ENCODE measurements around the gene PKIG. TPM values are rescaled to one million over a fixed set of nuclear protein-coding genes. Genes with fewer than 3 reads are reported as not detected.

Gene PKIG
- total and polyA plus RNA-seq, 2 of the 8 experiments (the other 6 are each of a cell fraction or from before 2014, with no cell fraction given), result 26.7 to 34.3 TPM

DNA sequence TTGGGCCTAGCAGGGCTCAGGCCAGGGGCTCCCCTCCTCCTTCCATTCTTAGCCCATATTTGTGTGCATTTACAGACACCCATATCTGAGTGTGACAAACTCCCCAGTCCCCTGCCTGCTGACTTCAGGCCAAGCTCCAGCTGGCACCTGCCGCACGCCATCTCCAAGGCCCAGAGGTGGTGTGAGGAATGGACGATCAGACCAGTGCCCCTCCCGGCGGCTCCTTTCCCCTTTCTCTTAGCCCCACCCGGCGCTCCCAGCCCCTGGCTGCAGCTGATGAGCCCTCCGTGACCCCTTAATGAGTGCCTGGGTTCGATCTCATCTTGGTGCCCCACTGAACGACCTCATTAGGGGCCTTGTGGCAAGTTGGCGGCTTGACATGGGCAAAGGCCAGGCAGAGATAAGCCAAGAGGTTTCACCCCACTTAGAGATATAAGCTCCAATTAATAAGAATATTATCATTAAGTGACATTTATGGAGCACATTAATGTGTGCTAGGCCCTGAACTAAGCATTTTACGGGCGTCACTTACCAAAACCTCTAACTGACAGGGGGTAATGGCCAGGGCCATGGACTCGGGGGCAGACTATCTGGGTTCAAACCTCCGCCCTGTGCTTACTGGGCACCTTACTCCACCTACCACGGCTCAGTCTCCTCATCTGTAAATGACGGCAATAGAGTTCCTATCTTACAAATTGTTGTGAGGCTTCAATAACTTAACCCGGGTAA lies 51.7 kb downstream of the PKIG start:
- Histone ChIP-seq H2BK15ac (ENCODE audit: low read length) (no peak overlapping the region), H2BK5ac (ENCODE audit: low read depth, low read length) (no peak overlapping the region), H2AK5ac (ENCODE audit: low read depth, low read length) (no peak overlapping the region), H3K4me3 (ENCODE audit: extremely low read depth in 1 of 4, insufficient read depth in 2 of 4, low read depth in 3 of 4, low read length in 4 of 4) (no peak overlapping the region), H3K4me2 (ENCODE audit: insufficient read depth in 1 of 2, low read depth in 2 of 2, low read length in 2 of 2) (no peak overlapping the region), H3K14ac (ENCODE audit: insufficient read length) (no peak overlapping the region), H2BK20ac (ENCODE audit: low read length) (no peak overlapping the region), H3K27ac (ENCODE audit: low read depth, low read length) (no peak overlapping the region), H3K18ac (ENCODE audit: extremely low read depth, low read length) (no peak overlapping the region), H4K5ac (ENCODE audit: insufficient read length, low read depth, low read length) (no peak overlapping the region), H3K36me3 (ENCODE audit: control insufficient read depth in 2 of 4, insufficient read depth in 4 of 4, low read length in 3 of 4) (no peaks in the 10 kb centered on the region), H3K23me2 (ENCODE audit: low read depth, low read length) (no peaks in the 10 kb centered on the region), H3K79me1 (ENCODE audit: low read depth, low read length) (no peaks in the 10 kb centered on the region; the same call in 1 of the 2 replicates), H4K91ac (replicated peaks; ENCODE audit: insufficient read length, low read length) (no peak overlapping the region), H3K27me3 (replicated peaks in 1 of 4; ENCODE audit: control insufficient read depth in 3 of 4, extremely low read depth in 1 of 4, insufficient read depth in 3 of 4, low read length in 3 of 4) (no peaks in the 10 kb centered on the region), H4K20me1 (replicated peaks in 1 of 2; ENCODE audit: control insufficient read depth in 1 of 2, insufficient read depth in 2 of 2, low read length in 2 of 2) (no peaks in the 10 kb centered on the region), H3K23ac (ENCODE audit: insufficient read length) (no peak overlapping the region), H2BK120ac (replicated peaks; ENCODE audit: low read depth, low read length) (no peak overlapping the region), H2BK12ac (ENCODE audit: low read depth, low read length) (no peak overlapping the region), H3K9me3 (ENCODE audit: insufficient read depth in 2 of 2, low read depth in 1 of 2, low read length in 1 of 2) (no peaks in the 10 kb centered on the region), H4K8ac (ENCODE audit: extremely low read depth, insufficient read depth, low read length) (no peak overlapping the region), H3K9ac (replicated peaks in 1 of 4; ENCODE audit: extremely low read depth in 1 of 4, low read depth in 3 of 4, low read length in 3 of 4) (no peak overlapping the region), H3K79me2 (ENCODE audit: control insufficient read depth in 1 of 2, insufficient read depth in 2 of 2, low read length in 2 of 2) (no peaks in the 10 kb centered on the region), H3K56ac (replicated peaks; ENCODE audit: insufficient read length, low read depth, low read length) (no peak overlapping the region), H2AFZ (ENCODE audit: low read length) (no peak overlapping the region), H3K4me1 (replicated peaks in 1 of 4; ENCODE audit: control insufficient read depth in 3 of 4, insufficient read depth in 4 of 4, low read length in 3 of 4) (peaks cover 0 to 3% (median 0%) of the 10 kb centered on the region in 4 experiments; a peak in 1 of 7 replicates), H3K4ac (replicated peaks; ENCODE audit: insufficient read length, low read depth, low read length) (no peak overlapping the region)
- TF ChIP-seq SIX5 (IDR thresholded peaks at IDR 0.05; ENCODE audit: low read depth, low read length), result no peak
- TF ChIP-seq FOSL1 (IDR thresholded peaks at IDR 0.05; ENCODE audit: insufficient read depth, low read depth, low read length), result no peak
- no peak for TF ChIP-seq POLR2A (IDR thresholded peaks at IDR 0.05; ENCODE audit: control extremely low read depth in 1 of 2, low read depth in 2 of 2, low read length in 2 of 2)
- POLR2A ChIA-PET (ENCODE audit: partially characterized antibody), result interaction anchor here (1.1 kb wide), 1 partner anchor 9 kb away, joined by 3 read pairs; no protein-coding TSS in a partner anchor
- CTCF ChIA-PET (ENCODE audit: partially characterized antibody), result interaction anchor here (1.0 to 3.8 kb wide), 4 partner anchors 9 to 233 kb away, joined by 3 to 18 read pairs (median 8); no protein-coding TSS in a partner anchor
- DNase-seq (ENCODE audit: low read depth in 1 of 2, low spot score in 2 of 2) (no peak), FAIRE-seq (no peak)
- 79% methylated on average over 13 of the region's 18 CpGs; no CpG with 5 or more reads in 1 of the 2 experiments for WGBS, 2 experiments (ENCODE audit: extremely low coverage in 1 of 2, insufficient coverage in 1 of 2, insufficient read length in 1 of 2, insufficient replicate concordance in 2 of 2, low coverage in 1 of 2, low lambda C conversion rate in 2 of 2, missing lambda C conversion rate in 1 of 2)
